HFF-Myc (cell line): Measurements from ENCODE around the gene TPMT.

ENCODE experiments used
- DNase-seq: peaks from one replicate; pipeline ENCODE4 v3.0.0-alpha.2; 2011; ENCODE audit warnings: low read depth; ENCODE audit errors: extremely low read depth
- H3K4me3 ChIP-seq: replicated peaks from 2 replicates; pipeline ENCODE4 v1.5.1; 2011; ENCODE audit warnings: low read depth, mild to moderate bottlenecking, control low read depth, low read length
- CTCF ChIP-seq: IDR thresholded peaks from 2 replicates; pipeline ENCODE4 v1.5.1; 2012; ENCODE audit warnings: mild to moderate bottlenecking, low read depth, low read length, control low read depth; ENCODE audit errors: missing control alignments

The TPMT gene

DNA sequence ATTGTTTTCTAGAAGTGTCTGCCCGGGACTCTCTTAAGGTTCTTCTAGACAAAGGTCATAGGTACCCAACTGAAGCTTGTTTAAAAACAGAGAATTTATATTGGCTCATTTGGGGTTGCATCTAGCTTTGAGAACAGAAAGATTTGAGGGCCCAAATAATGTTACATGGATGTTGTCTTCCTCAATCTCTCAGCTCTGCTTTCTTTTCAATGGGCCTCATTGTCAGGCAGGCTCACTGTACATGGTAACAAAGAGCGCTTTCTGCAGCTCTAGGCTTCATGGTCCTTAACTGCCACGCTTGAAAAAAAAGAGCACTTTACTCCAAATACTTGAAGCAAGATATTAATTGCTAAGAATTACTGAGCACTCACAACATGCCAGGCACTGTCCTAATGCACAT, 54.6 kb downstream of the TPMT start:
- no peak overlapping the region for H3K4me3 ChIP-seq
- no peak for DNase-seq
- TF ChIP-seq CTCF, result no peak

- TF ChIP-seq CTCF, result no peak
- DNase-seq, result no peak
- H3K4me3 ChIP-seq, result no peak overlapping the region
Measured at GRCh38 chr6:18099511-18099910, 55.4 kb downstream of the TPMT start.

GRCh38 chr6:18096423-18096822, 58.5 kb downstream of the TPMT start:
- no peak overlapping the region for H3K4me3 ChIP-seq
- DNase-seq, result no peak
- TF ChIP-seq CTCF, result no peak

GRCh38 chr6:18091382-18091781, 63.5 kb downstream of the TPMT start:
- DNase-seq, result no peak
- TF ChIP-seq CTCF, result no peak
- H3K4me3 ChIP-seq, result no peak overlapping the region

- no peak for TF ChIP-seq CTCF
- no peak for DNase-seq
- no peak overlapping the region for H3K4me3 ChIP-seq
Measured at GRCh38 chr6:18090349-18090786, 64.5 kb downstream of the TPMT start.

GRCh38 chr6:18088419-18089296, 66.2 kb downstream of the TPMT start:
- DNase-seq, result no peak
- no peak for TF ChIP-seq CTCF
- no peak overlapping the region for H3K4me3 ChIP-seq
